ENCODE results near the gene TBX18. TPM values are rescaled to one million over a fixed set of nuclear protein-coding genes. Genes with fewer than 3 reads are reported as not detected.

The TBX18 gene
- total RNA-seq, 2 donors from 2014 or later: 42.3 to 45.5 TPM

DNA sequence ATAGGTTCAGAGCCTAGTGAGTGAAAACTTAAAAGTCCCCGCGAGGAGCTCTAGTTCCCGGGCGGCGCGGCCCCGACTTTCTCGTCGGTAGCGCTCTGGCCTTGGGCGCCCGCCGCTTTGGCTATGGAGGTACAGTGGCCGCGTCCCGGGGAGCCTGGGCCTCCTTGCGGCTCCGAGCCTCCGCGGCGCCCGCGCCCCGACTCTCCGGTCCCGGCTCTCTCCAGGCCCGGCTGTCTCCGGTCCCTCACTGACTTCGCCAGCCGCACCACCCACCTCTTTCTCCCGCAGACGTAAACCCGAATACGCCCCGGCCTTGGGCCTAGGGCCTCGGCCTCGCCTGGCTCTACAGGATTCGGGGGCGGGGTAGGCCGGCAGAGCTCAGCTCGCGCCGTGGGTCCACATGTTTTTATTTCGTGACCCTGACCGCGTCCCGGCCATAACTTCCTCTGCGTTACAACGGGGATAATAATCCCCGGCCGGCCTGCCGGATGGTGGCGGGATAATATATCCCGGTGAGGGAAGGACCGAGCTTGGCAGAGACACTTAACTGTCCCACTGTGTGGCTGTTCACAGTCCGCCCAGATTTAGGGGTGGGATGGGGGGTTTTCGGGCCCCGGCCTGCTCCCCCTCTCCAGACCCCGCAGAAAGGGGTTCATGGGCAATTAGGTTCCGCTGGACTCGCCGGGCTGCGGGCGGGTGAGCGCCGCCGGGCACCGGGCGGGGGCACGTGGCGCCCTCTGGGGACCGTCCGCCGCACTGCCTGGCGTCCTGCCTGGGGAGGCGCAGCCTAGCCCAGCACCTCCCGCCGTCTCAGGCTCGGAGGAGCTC is 10.0 kb upstream of the TBX18 start:
- intact Hi-C loops (cut with DNase I): loop anchor here (10.0 kb wide), 4 partner anchors 340 to 550 kb away; no protein-coding TSS in a partner anchor

DNA sequence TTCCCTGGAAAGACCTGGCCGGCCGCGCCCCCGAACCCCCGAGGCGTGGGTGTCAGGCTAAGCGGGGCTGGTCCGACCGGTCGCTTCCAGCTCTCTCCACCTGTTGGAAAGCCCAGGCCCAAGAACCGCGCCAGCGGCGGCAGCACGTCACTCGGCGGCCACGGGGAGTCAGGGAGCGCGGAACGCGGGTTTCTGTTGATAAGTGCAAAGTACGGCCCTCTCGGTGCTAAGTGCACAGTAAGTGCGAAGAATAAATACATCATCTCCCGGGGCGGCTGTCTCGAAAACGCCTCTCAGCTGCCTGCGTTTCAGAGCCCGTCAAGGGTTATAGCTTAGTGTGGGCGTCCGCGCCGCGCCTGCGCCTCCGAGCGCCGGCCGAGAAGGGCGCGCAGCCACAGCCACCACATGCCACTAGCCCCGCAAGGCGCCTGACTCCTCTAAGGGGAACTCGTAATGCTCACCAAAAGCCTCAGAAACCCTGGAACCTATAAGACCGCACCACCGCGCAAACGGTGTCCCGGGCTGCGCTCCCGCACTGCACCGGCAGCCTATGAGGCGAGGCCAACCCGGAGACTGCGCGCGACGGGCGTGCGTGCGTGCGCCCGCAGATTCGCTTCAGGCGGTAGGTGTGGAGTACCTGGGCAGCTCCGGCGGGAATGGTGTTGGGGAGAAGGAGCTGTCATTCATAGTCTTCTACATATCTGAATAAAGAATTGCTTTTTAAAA is 9.2 kb upstream of the TBX18 start:
- peak; percentile 86 for DNase-seq (ENCODE audit: low spot score)
- intact Hi-C loops (cut with DNase I): loop anchor here (10.0 kb wide), 4 partner anchors 341 to 551 kb away; no protein-coding TSS in a partner anchor

More for the DNA sequence above, 10.0 kb upstream of the TBX18 start:
- peak; percentile 90 for DNase-seq (ENCODE audit: low spot score)

DNA sequence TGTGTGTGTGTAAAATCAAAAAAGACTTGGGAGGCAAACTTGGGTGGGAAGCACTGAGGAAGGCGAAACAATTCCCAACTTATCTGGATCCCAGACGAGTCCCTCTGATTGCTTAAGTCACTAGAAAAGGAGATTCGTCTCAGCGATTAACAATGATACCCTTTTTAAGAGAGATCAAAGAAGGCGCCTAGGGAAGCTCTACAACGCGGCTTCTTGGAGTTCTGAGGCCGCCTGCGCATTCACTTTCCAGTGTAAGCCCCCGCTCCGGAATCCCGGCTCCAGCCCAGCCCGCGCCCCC is 8.7 kb upstream of the TBX18 start:
- intact Hi-C loops (cut with DNase I): loop anchor here (10.0 kb wide), 4 partner anchors 342 to 552 kb away; no protein-coding TSS in a partner anchor
- no peak for DNase-seq (ENCODE audit: low spot score)

DNA sequence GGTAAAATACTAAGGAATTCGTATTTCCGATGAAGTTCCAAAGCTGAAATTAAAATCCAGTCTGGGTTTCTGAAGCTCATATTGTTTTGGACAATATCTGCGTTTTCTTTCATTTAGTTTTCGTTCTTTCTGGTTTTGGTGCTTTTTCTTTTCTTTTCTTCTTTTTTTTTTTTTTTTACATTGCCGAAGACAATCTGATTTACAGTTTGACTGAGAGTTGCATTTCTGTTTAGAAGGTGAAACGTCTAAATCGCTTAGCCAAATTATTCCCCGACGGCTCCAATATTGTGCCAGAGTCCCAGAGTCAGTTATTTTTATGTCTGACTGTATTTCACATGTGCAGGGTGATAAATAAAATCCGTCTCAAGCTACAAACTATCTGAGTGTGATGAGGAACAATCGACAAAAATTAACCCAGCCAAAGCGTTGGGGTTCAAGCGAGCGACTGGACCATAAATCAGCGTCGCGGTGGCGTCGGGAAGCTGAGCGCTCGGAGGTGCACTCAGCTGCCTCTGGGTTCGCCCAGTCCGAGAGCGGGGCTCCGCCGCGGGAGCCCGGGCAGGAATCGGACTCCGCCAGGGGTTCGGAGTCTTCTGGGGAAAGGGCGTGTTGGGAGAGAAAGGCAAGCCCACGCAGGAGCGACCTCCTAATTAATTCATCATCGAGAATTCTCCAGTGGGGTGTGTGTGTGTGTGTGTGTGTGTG is 8.2 kb upstream of the TBX18 start:
- intact Hi-C loops (cut with DNase I): loop anchor here (10.0 kb wide), 4 partner anchors 342 to 552 kb away; no protein-coding TSS in a partner anchor

DNA sequence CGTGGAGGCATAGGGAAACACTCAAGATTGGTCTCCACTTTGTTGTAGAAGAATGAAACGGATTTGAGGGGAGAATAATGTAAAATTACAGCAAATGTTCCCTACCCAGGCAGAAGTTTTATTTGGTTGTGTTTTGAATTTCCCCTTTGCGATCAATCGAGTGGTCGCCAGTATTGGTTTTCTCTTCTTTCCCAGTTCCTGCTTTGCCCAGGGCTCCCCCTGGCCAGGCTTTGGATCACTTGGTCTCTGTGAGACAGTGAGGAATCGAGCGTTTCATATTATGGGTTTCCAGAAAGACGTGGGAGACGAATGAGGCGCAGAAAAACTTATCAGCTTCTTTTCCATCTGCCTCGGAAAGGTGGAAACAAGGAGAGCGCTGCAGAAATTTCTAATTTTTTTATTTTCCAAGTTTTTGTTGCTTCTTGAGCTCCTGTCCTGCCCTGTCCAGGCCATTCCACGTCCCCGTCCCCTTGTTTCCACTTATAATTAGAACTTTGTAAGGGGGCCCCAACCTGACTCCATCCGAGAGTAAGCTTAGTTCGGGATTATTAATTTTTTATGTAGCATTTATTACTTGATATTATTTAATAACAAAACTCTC is 7.5 kb upstream of the TBX18 start:
- DNase-seq (ENCODE audit: low spot score): no peak
- intact Hi-C loops (cut with DNase I): loop anchor here (10.0 kb wide), 4 partner anchors 343 to 553 kb away; no protein-coding TSS in a partner anchor

More for the DNA sequence above, 8.2 kb upstream of the TBX18 start:
- DNase-seq (ENCODE audit: low spot score): peak; percentile 70

DNA sequence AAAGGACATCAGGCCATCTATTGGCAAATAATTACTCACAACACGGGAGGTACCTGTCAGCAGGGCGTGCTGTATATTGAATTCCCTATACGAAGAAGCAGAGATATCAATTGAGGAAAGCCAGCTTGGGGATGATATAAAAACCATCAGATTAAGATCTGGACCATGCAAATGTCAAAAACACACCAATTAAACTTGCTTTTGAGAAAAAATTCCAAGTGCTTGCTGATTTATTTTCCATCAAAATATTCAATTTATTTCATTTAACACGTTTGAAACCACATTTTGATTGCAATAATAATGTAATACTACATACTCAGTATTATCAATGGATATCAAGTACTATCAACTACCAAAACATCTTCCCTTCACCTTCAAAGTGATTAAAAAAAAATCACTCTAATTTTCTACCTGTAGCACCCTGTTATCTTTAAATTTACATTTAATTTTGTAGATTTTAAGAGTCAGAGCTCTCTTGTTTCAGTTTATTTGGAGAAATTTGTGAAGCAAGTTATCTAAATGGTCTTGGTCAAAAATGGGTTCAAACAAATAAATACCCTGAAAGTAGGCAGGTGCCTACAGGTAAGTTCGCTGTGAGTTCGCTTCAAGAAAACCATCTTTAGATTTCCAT is 6.8 kb upstream of the TBX18 start:
- DNase-seq (ENCODE audit: low spot score): no peak
- intact Hi-C loops (cut with DNase I): loop anchor here (10.0 kb wide), 4 partner anchors 344 to 554 kb away; no protein-coding TSS in a partner anchor

DNA sequence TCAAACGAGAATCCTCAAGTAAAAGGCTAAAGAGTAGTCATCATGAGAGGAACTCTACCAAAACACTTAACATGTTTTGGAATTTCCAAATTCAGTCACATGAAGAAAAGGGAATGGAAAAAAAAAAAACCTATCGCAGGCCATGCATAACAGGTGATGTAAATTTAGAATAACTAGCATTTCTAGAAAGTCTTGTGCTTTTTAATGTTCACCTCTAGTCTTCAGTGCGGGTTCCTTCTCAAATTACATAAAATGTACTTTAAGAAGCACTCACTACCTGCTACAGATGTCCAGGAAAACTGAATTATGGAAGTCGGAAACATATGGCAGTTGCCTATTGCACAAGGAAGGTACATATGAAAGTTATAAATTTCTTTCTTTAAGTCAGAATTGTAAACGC is 6.1 kb upstream of the TBX18 start:
- intact Hi-C loops (cut with DNase I): loop anchor here (10.0 kb wide), 4 partner anchors 344 to 554 kb away; no protein-coding TSS in a partner anchor
- DNase-seq (ENCODE audit: low spot score): no peak

DNA sequence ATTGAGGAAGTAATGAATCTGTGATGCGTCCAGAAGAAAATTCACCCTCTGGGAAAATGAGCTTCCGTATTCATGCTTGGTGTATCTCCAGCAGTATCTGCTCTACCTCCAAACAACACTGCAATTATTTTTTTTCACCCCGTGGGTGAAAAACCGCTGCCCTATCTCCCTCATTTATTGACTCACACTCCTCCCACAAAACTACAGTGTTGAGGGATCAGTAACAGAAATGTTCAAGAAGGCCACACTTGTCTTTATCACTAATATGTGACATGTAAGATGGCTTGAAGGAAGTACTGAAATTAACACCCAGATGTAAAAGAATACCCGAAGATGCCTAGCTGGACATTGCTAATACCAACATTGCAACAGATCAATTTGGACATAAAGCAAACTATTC is 4.9 kb upstream of the TBX18 start:
- no peak for DNase-seq (ENCODE audit: low spot score)

DNA sequence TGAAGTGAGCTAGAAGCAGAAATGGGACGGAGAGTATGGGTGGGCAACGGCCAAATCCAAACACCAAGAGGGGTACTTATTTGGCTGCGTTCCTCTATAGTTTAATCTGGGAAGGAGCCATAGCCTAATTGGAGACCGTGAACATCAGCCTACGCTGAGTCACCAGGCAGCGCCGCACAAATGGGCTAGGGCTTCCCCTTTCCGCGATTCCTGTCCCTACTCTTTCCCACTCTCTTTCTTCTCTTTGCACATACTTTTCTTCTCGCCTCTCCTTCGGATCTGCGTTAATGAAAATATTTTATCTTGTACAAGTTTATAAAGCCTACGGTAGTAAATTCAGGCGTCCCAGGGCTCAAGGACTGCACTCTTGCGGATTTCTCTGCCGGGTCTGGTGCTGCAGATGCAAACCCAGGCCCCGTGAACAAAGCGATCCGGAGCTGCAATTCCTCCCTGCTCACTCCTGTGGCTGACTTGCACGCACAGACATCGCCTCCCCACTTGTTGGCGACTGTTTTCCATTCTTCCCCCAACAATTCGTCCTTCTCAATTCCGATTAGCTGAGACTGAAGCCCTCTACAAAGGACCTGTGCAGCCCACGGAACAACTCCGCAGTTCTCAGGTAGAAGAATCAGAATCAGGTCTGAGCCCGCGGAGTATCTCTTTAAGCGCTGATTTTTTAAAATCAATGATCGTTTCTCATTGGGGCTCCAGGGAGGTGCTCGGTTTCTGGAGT is 4.2 kb upstream of the TBX18 start:
- peak; percentile 67 for DNase-seq (ENCODE audit: low spot score)
- intact Hi-C loops (cut with DNase I): loop anchor here in 1 of 2 donors (10.0 kb wide), 1 partner anchor 344 kb away; no protein-coding TSS in a partner anchor

More for the DNA sequence above, 4.9 kb upstream of the TBX18 start:
- intact Hi-C loops (cut with DNase I): loop anchor here in 1 of 2 donors (10.0 kb wide), 1 partner anchor 345 kb away; no protein-coding TSS in a partner anchor

DNA sequence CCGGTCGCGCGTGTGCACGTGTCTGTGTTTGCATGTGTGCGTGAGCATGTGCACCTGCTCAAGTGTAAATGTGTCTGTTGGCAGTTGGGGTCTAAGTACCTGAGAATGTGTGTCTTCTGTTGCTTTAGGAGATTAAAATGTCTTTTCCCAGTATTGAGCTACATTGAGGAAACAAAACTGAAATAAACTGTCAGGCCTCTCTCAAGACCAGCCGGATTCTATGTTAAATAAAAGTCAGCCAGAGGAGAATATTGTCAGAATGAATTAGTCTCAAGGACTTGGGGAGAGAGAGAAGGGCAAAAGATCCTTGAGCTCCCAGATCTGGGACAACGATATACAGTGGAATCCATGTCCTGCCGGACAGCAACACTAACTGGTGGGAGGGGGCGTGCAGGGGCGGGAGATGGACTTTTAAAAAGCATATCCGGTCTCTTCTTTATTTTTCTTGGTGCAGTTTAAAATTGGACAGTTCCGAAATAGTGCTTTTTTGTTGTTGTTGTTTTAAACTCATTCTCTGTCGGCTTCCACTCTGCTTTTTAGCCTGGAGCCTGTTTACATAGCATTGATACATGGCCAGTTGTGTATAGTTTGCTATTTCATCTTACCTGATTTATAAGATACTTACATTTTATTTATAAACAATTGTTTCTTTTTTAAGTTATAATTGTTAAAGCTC is 3.3 kb upstream of the TBX18 start:
- no peak for DNase-seq (ENCODE audit: low spot score)

DNA sequence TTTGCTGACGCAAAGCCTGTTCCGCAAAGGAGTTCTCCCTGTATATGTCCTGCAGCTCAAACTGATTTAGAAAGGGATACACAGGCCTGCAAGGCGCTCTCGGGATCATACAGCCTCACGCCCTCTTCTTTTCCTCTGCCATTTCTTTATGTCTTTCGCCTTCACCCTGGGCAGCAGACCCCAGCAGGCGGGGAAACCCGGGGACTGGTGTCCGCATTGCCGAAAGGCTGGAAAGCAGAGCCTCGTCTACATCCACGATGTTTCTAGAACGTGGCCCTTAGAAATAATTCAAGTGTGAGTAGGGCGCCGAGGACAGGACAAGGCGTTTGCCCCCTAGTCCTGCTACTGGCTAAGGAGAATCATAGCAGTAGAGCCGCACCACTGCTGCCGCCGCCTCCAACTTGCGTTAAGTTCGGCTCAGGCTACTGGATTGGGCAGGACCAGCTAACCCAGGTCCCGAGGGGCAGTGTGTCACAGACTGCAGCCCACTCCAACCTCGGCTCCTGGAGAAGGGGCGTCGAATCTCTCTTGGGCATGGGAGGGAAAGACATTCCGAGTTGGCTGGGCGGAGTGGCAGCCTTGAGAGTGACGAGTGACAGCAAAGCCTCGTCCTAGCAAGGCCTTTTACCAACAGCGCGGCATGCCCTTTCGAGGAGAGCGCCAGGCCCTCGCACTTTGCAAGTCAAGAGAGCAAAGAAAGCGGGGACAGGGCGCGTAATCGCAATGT is 2.6 kb upstream of the TBX18 start:
- intact Hi-C loops (cut with DNase I): loop anchor here in 1 of 2 donors (10.0 kb wide), 1 partner anchor 342 kb away; no protein-coding TSS in a partner anchor
- peak; percentile 72 for DNase-seq (ENCODE audit: low spot score)

More for the DNA sequence above, 3.3 kb upstream of the TBX18 start:
- intact Hi-C loops (cut with DNase I): loop anchor here in 1 of 2 donors (10.0 kb wide), 1 partner anchor 343 kb away; no protein-coding TSS in a partner anchor

DNA sequence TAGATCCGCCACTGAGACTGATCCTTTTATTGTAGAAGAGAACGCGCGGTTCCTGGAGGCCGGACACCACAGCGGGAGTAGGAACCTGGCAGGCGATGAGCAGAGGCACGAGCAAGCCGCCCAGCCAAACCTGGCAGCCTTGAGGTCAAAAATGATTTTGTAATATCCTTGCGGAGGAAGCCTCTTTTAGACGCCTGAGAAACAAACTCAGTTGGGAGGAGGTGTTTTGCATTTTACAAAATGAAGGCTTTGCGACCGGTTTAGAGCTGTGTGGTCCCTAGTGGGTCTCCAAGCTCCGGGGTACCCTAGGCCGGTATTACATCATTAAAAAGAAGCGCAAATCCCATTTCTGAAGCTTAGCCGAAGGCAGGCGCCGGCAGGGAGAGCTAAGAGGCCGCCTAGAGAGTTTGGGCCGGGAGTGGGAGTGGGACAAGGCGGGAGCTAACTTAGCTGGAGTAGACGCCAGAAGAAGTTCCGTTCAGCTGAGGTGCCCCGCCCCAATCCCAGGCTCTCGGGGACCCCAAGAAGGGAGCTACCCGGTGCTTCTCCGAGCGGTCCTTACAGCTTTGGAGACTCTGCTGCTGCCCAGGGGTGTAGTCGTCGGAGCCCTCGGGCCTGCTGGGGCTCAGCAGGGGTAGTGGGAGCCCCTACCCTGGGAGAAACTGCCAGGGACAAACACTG is 1.9 kb upstream of the TBX18 start:
- peak; percentile 54 for DNase-seq (ENCODE audit: low spot score)
- intact Hi-C loops (cut with DNase I): loop anchor here in 1 of 2 donors (10.0 kb wide), 1 partner anchor 341 kb away; no protein-coding TSS in a partner anchor

DNA sequence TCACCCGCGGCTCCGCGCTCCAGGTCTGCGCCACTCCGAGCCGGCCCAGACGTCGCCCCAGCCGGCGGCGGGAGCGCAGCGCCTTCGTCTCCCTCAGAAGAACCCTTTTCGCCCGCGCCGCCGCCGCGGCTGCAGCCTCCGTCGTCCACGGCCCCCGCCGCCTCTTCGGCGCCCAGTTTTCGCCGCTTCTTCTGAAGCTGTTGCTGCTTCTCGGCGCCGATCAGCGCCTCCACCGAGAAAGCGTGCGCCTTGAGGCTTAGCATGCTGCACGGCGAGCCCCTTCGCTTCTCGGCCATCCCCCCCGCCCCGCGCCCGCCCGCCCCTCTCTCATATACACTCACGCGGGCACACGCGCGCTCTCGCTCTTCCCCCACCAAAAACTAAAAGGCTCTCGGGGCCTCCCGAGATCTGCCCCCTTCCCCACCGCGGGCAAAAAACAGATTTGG is 489 bp downstream of the TBX18 start:
- intact Hi-C loops (cut with DNase I): loop anchor here in 1 of 2 donors (10.0 kb wide), 1 partner anchor 339 kb away; no protein-coding TSS in a partner anchor
- DNase-seq (ENCODE audit: low spot score): no peak

DNA sequence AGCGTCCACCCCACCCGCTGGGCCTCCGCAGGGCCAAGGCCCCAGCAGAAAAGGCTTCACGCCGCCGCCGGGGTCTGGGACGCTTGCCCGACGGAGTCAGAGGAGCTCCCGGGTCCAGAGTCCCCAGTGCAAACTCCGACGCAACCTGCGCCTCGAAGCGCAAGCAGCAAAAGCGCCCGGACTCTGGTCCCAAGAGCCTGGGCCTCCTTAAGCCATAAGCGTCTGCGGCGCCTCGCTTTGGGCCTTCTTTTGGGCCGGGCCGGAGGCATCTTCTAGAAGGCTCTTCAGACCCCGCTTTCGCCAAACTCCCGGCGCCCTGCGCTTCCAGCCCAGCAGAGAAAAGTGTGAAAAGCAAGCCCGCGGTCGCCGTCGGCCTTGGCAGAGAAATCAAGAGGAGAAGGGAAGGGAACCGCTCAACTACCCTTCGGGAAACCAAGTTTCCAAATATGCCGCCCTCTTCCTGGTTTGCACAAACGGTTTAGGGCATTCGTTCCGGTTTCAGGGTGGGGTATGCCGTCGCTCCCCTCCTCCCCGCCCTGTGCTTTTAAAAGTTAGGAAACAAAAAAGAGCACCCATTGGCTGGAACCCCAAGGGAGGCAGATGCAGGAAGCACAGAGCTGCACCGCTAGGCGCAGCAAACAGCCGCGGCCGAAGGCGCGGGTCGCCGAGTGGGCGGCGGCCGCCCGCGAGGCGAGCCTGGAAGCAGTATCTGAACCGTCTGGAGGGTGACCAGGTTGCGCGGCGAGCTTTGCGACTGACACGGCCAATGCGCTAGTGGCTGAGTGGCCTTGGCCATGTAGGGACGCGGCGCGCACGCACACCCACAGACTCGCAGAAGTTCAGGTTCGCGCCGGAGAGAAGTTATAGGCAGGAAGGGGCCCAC is 1.2 kb downstream of the TBX18 start:
- intact Hi-C loops (cut with DNase I): loop anchor here in 1 of 2 donors (10.0 kb wide), 1 partner anchor 338 kb away; no protein-coding TSS in a partner anchor
- peak; percentile 93 for DNase-seq (ENCODE audit: low spot score)
